ENCODE data around the gene LRRC23.

The LRRC23 gene

GRCh38 chr12:6941782-6942181 lies 37.2 kb downstream of the LRRC23 start:
- no peak for DNase-seq (ENCODE audit: insufficient read length, low spot score)
- no peak for TF ChIP-seq POLR2AphosphoS5 (IDR thresholded peaks at IDR 0.05; ENCODE audit: low read depth, low read length)
- TF ChIP-seq POLR2A (IDR thresholded peaks at IDR 0.05; ENCODE audit: low read depth, low read length) = no peak
- no peak for TF ChIP-seq POU2F2 (IDR thresholded peaks at IDR 0.05; ENCODE audit: low read depth, low read length)
- TF ChIP-seq TAF1 (IDR thresholded peaks at IDR 0.05; ENCODE audit: low read depth, low read length) = no peak
- TF ChIP-seq PAX5 (IDR thresholded peaks at IDR 0.05; ENCODE audit: insufficient read depth, low read length, severe bottlenecking) = no peak
- no peak for TF ChIP-seq SPI1 (IDR thresholded peaks at IDR 0.05; ENCODE audit: low read depth, low read length)
- FAIRE-seq = no peak

- TF ChIP-seq TAF1 (IDR thresholded peaks at IDR 0.05; ENCODE audit: low read depth, low read length) = no peak
- TF ChIP-seq PAX5 (IDR thresholded peaks at IDR 0.05; ENCODE audit: insufficient read depth, low read length, severe bottlenecking) = no peak
- no peak for TF ChIP-seq SPI1 (IDR thresholded peaks at IDR 0.05; ENCODE audit: low read depth, low read length)
- no peak for TF ChIP-seq POU2F2 (IDR thresholded peaks at IDR 0.05; ENCODE audit: low read depth, low read length)
- no peak for TF ChIP-seq POLR2AphosphoS5 (IDR thresholded peaks at IDR 0.05; ENCODE audit: low read depth, low read length)
- TF ChIP-seq POLR2A (IDR thresholded peaks at IDR 0.05; ENCODE audit: low read depth, low read length) = no peak
- DNase-seq (ENCODE audit: insufficient read length, low spot score) (no peak), FAIRE-seq (no peak)
These were observed 37.7 kb downstream of the LRRC23 start for GRCh38 chr12:6942331-6942665.

GRCh38 chr12:6943389-6943721 lies 38.7 kb downstream of the LRRC23 start:
- FAIRE-seq = no peak
- peak; percentile 90 for DNase-seq (ENCODE audit: insufficient read length, low spot score)
- TF ChIP-seq POU2F2 (IDR thresholded peaks at IDR 0.05; ENCODE audit: low read depth, low read length) (peak; percentile 51; the same call in 1 of the 2 replicates), TAF1 (IDR thresholded peaks at IDR 0.05; ENCODE audit: low read depth, low read length) (no peak), POLR2A (IDR thresholded peaks at IDR 0.05; ENCODE audit: low read depth, low read length) (no peak), PAX5 (IDR thresholded peaks at IDR 0.05; ENCODE audit: insufficient read depth, low read length, severe bottlenecking) (no peak), SPI1 (IDR thresholded peaks at IDR 0.05; ENCODE audit: low read depth, low read length) (no peak)

GRCh38 chr12:6943722-6944380 lies 39.2 kb downstream of the LRRC23 start, which contains the start of the genes C12orf57 and RNU7-1:
C12orf57 (plus strand) TSS chr12:6944022; CDS start chr12:6944122, 100 bp downstream.
RNU7-1 (plus strand) TSS chr12:6943816.
- DNase-seq (ENCODE audit: insufficient read length, low spot score) (peak; percentile 65), FAIRE-seq (no peak)
- TF ChIP-seq POLR2A (IDR thresholded peaks at IDR 0.05; ENCODE audit: low read depth, low read length) (peak; percentile 98), PAX5 (IDR thresholded peaks at IDR 0.05; ENCODE audit: insufficient read depth, low read length, severe bottlenecking) (peak; percentile 86), TAF1 (IDR thresholded peaks at IDR 0.05; ENCODE audit: low read depth, low read length) (peak; percentile 47; the same call in 1 of the 2 replicates), POLR2AphosphoS5 (IDR thresholded peaks at IDR 0.05; ENCODE audit: low read depth, low read length) (peak; percentile 99), POU2F2 (IDR thresholded peaks at IDR 0.05; ENCODE audit: low read depth, low read length) (peak; percentile 98), SPI1 (IDR thresholded peaks at IDR 0.05; ENCODE audit: low read depth, low read length) (no peak)

- TF ChIP-seq POU2F2 (IDR thresholded peaks at IDR 0.05; ENCODE audit: low read depth, low read length) (peak; percentile 41; the same call in 1 of the 2 replicates), SPI1 (IDR thresholded peaks at IDR 0.05; ENCODE audit: low read depth, low read length) (no peak)
- peak; percentile 73 for DNase-seq (ENCODE audit: insufficient read length, low spot score)
- peak; percentile 93 for FAIRE-seq
These were observed 40.0 kb downstream of the LRRC23 start for GRCh38 chr12:6944381-6945186.

GRCh38 chr12:6945613-6946012 lies 41.0 kb downstream of the LRRC23 start:
- DNase-seq (ENCODE audit: insufficient read length, low spot score) (no peak), FAIRE-seq (no peak)
- TF ChIP-seq SPI1 (IDR thresholded peaks at IDR 0.05; ENCODE audit: low read depth, low read length) (no peak), POLR2A (IDR thresholded peaks at IDR 0.05; ENCODE audit: low read depth, low read length) (no peak; the same call in none of the 2 replicates), POU2F2 (IDR thresholded peaks at IDR 0.05; ENCODE audit: low read depth, low read length) (no peak), POLR2AphosphoS5 (IDR thresholded peaks at IDR 0.05; ENCODE audit: low read depth, low read length) (no peak)

GRCh38 chr12:6946033-6946919 lies 41.7 kb downstream of the LRRC23 start:
- DNase-seq (ENCODE audit: insufficient read length, low spot score) (no peak), FAIRE-seq (peak; percentile 94)
- TF ChIP-seq POU2F2 (IDR thresholded peaks at IDR 0.05; ENCODE audit: low read depth, low read length) (peak; percentile 78), SPI1 (IDR thresholded peaks at IDR 0.05; ENCODE audit: low read depth, low read length) (peak; percentile 62), PAX5 (IDR thresholded peaks at IDR 0.05; ENCODE audit: insufficient read depth, low read length, severe bottlenecking) (no peak), POLR2A (IDR thresholded peaks at IDR 0.05; ENCODE audit: low read depth, low read length) (peak; percentile 40; the same call in 1 of the 2 replicates), TAF1 (IDR thresholded peaks at IDR 0.05; ENCODE audit: low read depth, low read length) (no peak), POLR2AphosphoS5 (IDR thresholded peaks at IDR 0.05; ENCODE audit: low read depth, low read length) (peak; percentile 59)

- DNase-seq (ENCODE audit: insufficient read length, low spot score) (no peak), FAIRE-seq (no peak)
- no peak for TF ChIP-seq POLR2AphosphoS5 (IDR thresholded peaks at IDR 0.05; ENCODE audit: low read depth, low read length)
- peak; percentile 32; the same call in 1 of the 2 replicates for TF ChIP-seq SPI1 (IDR thresholded peaks at IDR 0.05; ENCODE audit: low read depth, low read length)
These were observed 42.3 kb downstream of the LRRC23 start for GRCh38 chr12:6946920-6947374.

- peak; percentile 62 for FAIRE-seq
These were observed 43.0 kb downstream of the LRRC23 start for GRCh38 chr12:6947615-6948014.

More at GRCh38 chr12:6947615-6948014, 43.0 kb downstream of the LRRC23 start:
- no peak for DNase-seq (ENCODE audit: insufficient read length, low spot score)
- TF ChIP-seq TAF1 (IDR thresholded peaks at IDR 0.05; ENCODE audit: low read depth, low read length) = no peak
- no peak for TF ChIP-seq POLR2AphosphoS5 (IDR thresholded peaks at IDR 0.05; ENCODE audit: low read depth, low read length)
- TF ChIP-seq POLR2A (IDR thresholded peaks at IDR 0.05; ENCODE audit: low read depth, low read length) = no peak
- no peak for TF ChIP-seq POU2F2 (IDR thresholded peaks at IDR 0.05; ENCODE audit: low read depth, low read length)
- no peak for TF ChIP-seq PAX5 (IDR thresholded peaks at IDR 0.05; ENCODE audit: insufficient read depth, low read length, severe bottlenecking)
- TF ChIP-seq SPI1 (IDR thresholded peaks at IDR 0.05; ENCODE audit: low read depth, low read length) = no peak
